ENCODE results near the gene ADNP2. TPM values are rescaled to one million over a fixed set of nuclear protein-coding genes. Genes with fewer than 3 reads are reported as not detected.

The ADNP2 gene
- total and polyA plus RNA-seq, 2 donors (not counting 1 experiment from before 2014, with no cell fraction given): 4.7 to 14.7 TPM

GRCh38 chr18:80188643-80189530 is 79.8 kb downstream of the ADNP2 start:
- H3K4me2 ChIP-seq (replicated peaks; ENCODE audit: low read depth, low read length, poor library complexity, severe bottlenecking): no peak overlapping the region
- Mint-ChIP-seq H3K4me1 (no peaks in the 10 kb centered on the region), H3K9me3 (ENCODE audit: insufficient read depth) (no peaks in the 10 kb centered on the region), H3K27me3 (peaks cover 29% of the 10 kb centered on the region), H3K4me3 (no peak overlapping the region), H3K27ac (no peak overlapping the region)
- intact Hi-C loops (cut with micrococcal nuclease): no loop called here
- no peaks in the 10 kb centered on the region for H3K36me3 ChIP-seq (replicated peaks in 1 of 2; ENCODE audit: control extremely low read depth in 1 of 2, control insufficient read depth in 1 of 2, extremely low read depth in 1 of 2, insufficient read depth in 2 of 2, low read length in 1 of 2)
- no peak overlapping the region for H2AFZ ChIP-seq (ENCODE audit: insufficient read depth, low read depth, low read length, poor library complexity, severe bottlenecking)
- no peak overlapping the region for H3K4me3 ChIP-seq (ENCODE audit: control extremely low read depth in 1 of 5, extremely low read depth in 1 of 5, insufficient read depth in 1 of 5, low read depth in 2 of 5, low read length in 4 of 5)
- TF ChIP-seq CTCF (IDR thresholded peaks at IDR 0.05) (no peak), EZH2 (IDR thresholded peaks at IDR 0.05; ENCODE audit: borderline replicate concordance, insufficient read depth, low read depth, low read length, poor library complexity, severe bottlenecking) (no peak)
- H3K9ac ChIP-seq (ENCODE audit: low read length): no peak overlapping the region
- 90% methylated on average over 20 of the region's 20 CpGs for WGBS (ENCODE audit: insufficient coverage)
- peaks cover 0 to 7% (median 0%) of the 10 kb centered on the region in 4 experiments for H3K27me3 ChIP-seq (replicated peaks in 1 of 4; ENCODE audit: control extremely low read depth in 1 of 4, control insufficient read depth in 3 of 4, insufficient read depth in 4 of 4, low read length in 3 of 4)
- ATAC-seq (ENCODE audit: low read depth) (no peak), DNase-seq (no peak)
- ChIA-PET POLR2A (no interaction called here), CTCF (no interaction called here)
- no peaks in the 10 kb centered on the region for H3K4me1 ChIP-seq (ENCODE audit: control insufficient read depth in 2 of 2, insufficient read depth in 2 of 2, low read length in 2 of 2)
- H3K9me3 ChIP-seq (ENCODE audit: control extremely low read depth in 1 of 3, control insufficient read depth in 2 of 3, insufficient read depth in 1 of 3, low read length in 2 of 3): peaks cover 0 to 3% (median 0%) of the 10 kb centered on the region in 3 donors
- no peaks in the 10 kb centered on the region for H4K20me1 ChIP-seq (ENCODE audit: control insufficient read depth, insufficient read depth, low read length, poor library complexity, severe bottlenecking)
- H3K79me2 ChIP-seq (ENCODE audit: control insufficient read depth, insufficient read depth, low read length): no peaks in the 10 kb centered on the region
- no peak overlapping the region for H3K27ac ChIP-seq (ENCODE audit: low read length in 2 of 2)

GRCh38 chr18:80189531-80189865 is 80.4 kb downstream of the ADNP2 start:
- H3K4me3 Mint-ChIP-seq: no peak overlapping the region
- DNase-seq (no peak), ATAC-seq (ENCODE audit: low read depth) (no peak)
- Histone ChIP-seq H3K9ac (ENCODE audit: low read length) (no peak overlapping the region), H3K4me1 (ENCODE audit: control insufficient read depth in 2 of 2, insufficient read depth in 2 of 2, low read length in 2 of 2) (no peaks in the 10 kb centered on the region), H3K9me3 (ENCODE audit: control extremely low read depth in 1 of 3, control insufficient read depth in 2 of 3, insufficient read depth in 1 of 3, low read length in 2 of 3) (peaks cover 0 to 3% (median 0%) of the 10 kb centered on the region in 3 donors), H3K27ac (ENCODE audit: low read length in 2 of 2) (no peak overlapping the region), H3K36me3 (replicated peaks in 1 of 2; ENCODE audit: control extremely low read depth in 1 of 2, control insufficient read depth in 1 of 2, extremely low read depth in 1 of 2, insufficient read depth in 2 of 2, low read length in 1 of 2) (no peaks in the 10 kb centered on the region), H3K4me3 (ENCODE audit: control extremely low read depth in 1 of 5, extremely low read depth in 1 of 5, insufficient read depth in 1 of 5, low read depth in 2 of 5, low read length in 4 of 5) (no peak overlapping the region), H3K27me3 (replicated peaks in 1 of 4; ENCODE audit: control extremely low read depth in 1 of 4, control insufficient read depth in 3 of 4, insufficient read depth in 4 of 4, low read length in 3 of 4) (peaks cover 0 to 7% (median 0%) of the 10 kb centered on the region in 4 experiments), H4K20me1 (ENCODE audit: control insufficient read depth, insufficient read depth, low read length, poor library complexity, severe bottlenecking) (no peaks in the 10 kb centered on the region), H3K79me2 (ENCODE audit: control insufficient read depth, insufficient read depth, low read length) (no peaks in the 10 kb centered on the region), H2AFZ (ENCODE audit: insufficient read depth, low read depth, low read length, poor library complexity, severe bottlenecking) (no peak overlapping the region), H3K4me2 (replicated peaks; ENCODE audit: low read depth, low read length, poor library complexity, severe bottlenecking) (no peak overlapping the region)
- intact Hi-C loops (cut with micrococcal nuclease): no loop called here
- H3K27ac Mint-ChIP-seq: no peak overlapping the region
- TF ChIP-seq CTCF (IDR thresholded peaks at IDR 0.05) (no peak), EZH2 (IDR thresholded peaks at IDR 0.05; ENCODE audit: borderline replicate concordance, insufficient read depth, low read depth, low read length, poor library complexity, severe bottlenecking) (no peak)
- WGBS (ENCODE audit: insufficient coverage): 93% methylated on average over 8 of the region's 10 CpGs
- POLR2A ChIA-PET: no interaction called here
- no peaks in the 10 kb centered on the region for H3K9me3 Mint-ChIP-seq (ENCODE audit: insufficient read depth)
- no peaks in the 10 kb centered on the region for H3K4me1 Mint-ChIP-seq
- CTCF ChIA-PET: interaction anchor here (1.3 kb wide), 1 partner anchor 11 kb away, joined by 3 read pairs; no protein-coding TSS in a partner anchor
- peaks cover 35% of the 10 kb centered on the region for H3K27me3 Mint-ChIP-seq

Measured in B cell (primary cell).